GM19328 (cell line): ENCODE results near the gene EID2.
A peak's percentile ranks its signal among the peaks of the same experiment; 100 is the strongest.

Source experiments
- ATAC-seq: cut with Tn5 transposase; IDR thresholded peaks from one replicate; pipeline ENCODE4 v1.9.1; 2021; ENCODE audit warnings: mild to moderate bottlenecking, moderate library complexity; ENCODE audit not compliant: unreplicated experiment

EID2 gene

GRCh38 chr19:39539518-39540332, at the start of gene EID2:
TSS of gene EID2 (minus strand) at chr19:39540161. CDS start at chr19:39540079, 82 bp downstream.
- peak; percentile 88 for ATAC-seq

- ATAC-seq: no peak
These were observed 48.1 kb upstream of the EID2 start for GRCh38 chr19:39588066-39588465.

- ATAC-seq: no peak
These were observed 47.5 kb upstream of the EID2 start for GRCh38 chr19:39587496-39587895.

GRCh38 chr19:39582891-39583625, 43.1 kb upstream of the EID2 start:
- ATAC-seq: no peak

GRCh38 chr19:39582442-39582841, 42.5 kb upstream of the EID2 start:
- no peak for ATAC-seq

GRCh38 chr19:39568604-39569003, 28.6 kb upstream of the EID2 start:
- no peak for ATAC-seq

GRCh38 chr19:39566064-39566463, 26.1 kb upstream of the EID2 start:
- no peak for ATAC-seq

GRCh38 chr19:39563408-39563807, 23.4 kb upstream of the EID2 start:
- ATAC-seq: no peak

GRCh38 chr19:39558624-39559117, 18.7 kb upstream of the EID2 start:
- no peak for ATAC-seq

GRCh38 chr19:39557811-39558623, 18.1 kb upstream of the EID2 start:
- no peak for ATAC-seq

- ATAC-seq: no peak
These were observed 15.9 kb upstream of the EID2 start for GRCh38 chr19:39555883-39556282.

- ATAC-seq: no peak
These were observed 14.8 kb upstream of the EID2 start for GRCh38 chr19:39554701-39555311.

- ATAC-seq: no peak
These were observed 13.2 kb upstream of the EID2 start for GRCh38 chr19:39553082-39553652.

GRCh38 chr19:39550197-39550596, 10.2 kb upstream of the EID2 start:
- ATAC-seq: no peak

GRCh38 chr19:39546599-39546998, 6.6 kb upstream of the EID2 start:
- ATAC-seq: no peak

GRCh38 chr19:39544911-39545310, 5.0 kb upstream of the EID2 start:
- no peak for ATAC-seq

GRCh38 chr19:39544226-39544903, 4.4 kb upstream of the EID2 start:
- ATAC-seq: no peak

GRCh38 chr19:39543477-39543857, 3.5 kb upstream of the EID2 start:
- ATAC-seq: no peak

- no peak for ATAC-seq
These were observed 2.2 kb upstream of the EID2 start for GRCh38 chr19:39542206-39542605.

GRCh38 chr19:39540333-39540673, 342 bp upstream of the EID2 start:
- ATAC-seq: no peak
